LNCAP (cell line): Measurements from ENCODE around the gene THPO.

Experiments used
- CTCF ChIP-seq: fragments of 450-650 bp; IDR thresholded peaks from 2 replicates; pipeline ENCODE4 v1.5.1; 2017; ENCODE audit warnings: mild to moderate bottlenecking

THPO gene

GRCh38 chr3:184348057-184348382, 30.0 kb downstream of the THPO start:
- no peak for TF ChIP-seq CTCF

GRCh38 chr3:184347321-184348056, 30.5 kb downstream of the THPO start:
- TF ChIP-seq CTCF = no peak

- no peak for TF ChIP-seq CTCF
Measured at GRCh38 chr3:184346480-184347190, 31.4 kb downstream of the THPO start.

- peak; percentile 69 for TF ChIP-seq CTCF
Measured at GRCh38 chr3:184345317-184346144, 32.5 kb downstream of the THPO start.

- no peak for TF ChIP-seq CTCF
Measured at GRCh38 chr3:184344579-184345316, 33.3 kb downstream of the THPO start.

- no peak for TF ChIP-seq CTCF
Measured at GRCh38 chr3:184343200-184343876, 34.7 kb downstream of the THPO start.
